ENCODE measurements around the gene GOLGA3.

Gene GOLGA3

GRCh38 chr12:132746613-132747012 lies 82.1 kb downstream of the GOLGA3 start:
- no peak for DNase-seq (ENCODE audit: low spot score)

- no peak for DNase-seq (ENCODE audit: low spot score)
Observed at GRCh38 chr12:132743831-132744230, 84.8 kb downstream of the GOLGA3 start.

GRCh38 chr12:132741620-132742019 lies 87.0 kb downstream of the GOLGA3 start:
- no peak for DNase-seq (ENCODE audit: low spot score)

GRCh38 chr12:132740652-132741051 lies 88.0 kb downstream of the GOLGA3 start:
- DNase-seq (ENCODE audit: low spot score) = no peak

- no peak for DNase-seq (ENCODE audit: low spot score)
Observed at GRCh38 chr12:132740313-132740646, 88.4 kb downstream of the GOLGA3 start.

GRCh38 chr12:132739600-132740312 lies 88.9 kb downstream of the GOLGA3 start:
- no peak for DNase-seq (ENCODE audit: low spot score)

- no peak for DNase-seq (ENCODE audit: low spot score)
Observed at GRCh38 chr12:132736913-132737312, 91.8 kb downstream of the GOLGA3 start.

- no peak for DNase-seq (ENCODE audit: low spot score)
Observed at GRCh38 chr12:132736378-132736777, 92.3 kb downstream of the GOLGA3 start.

GRCh38 chr12:132735496-132735895 lies 93.2 kb downstream of the GOLGA3 start:
- no peak for DNase-seq (ENCODE audit: low spot score)

- no peak for DNase-seq (ENCODE audit: low spot score)
Observed at GRCh38 chr12:132734206-132734605, 94.5 kb downstream of the GOLGA3 start.

GRCh38 chr12:132731574-132731973 lies 97.1 kb downstream of the GOLGA3 start:
- DNase-seq (ENCODE audit: low spot score) = no peak

GRCh38 chr12:132730353-132730752 lies 98.3 kb downstream of the GOLGA3 start:
- DNase-seq (ENCODE audit: low spot score) = no peak

- no peak for DNase-seq (ENCODE audit: low spot score)
Observed at GRCh38 chr12:132729541-132730320, 98.9 kb downstream of the GOLGA3 start.

- no peak for DNase-seq (ENCODE audit: low spot score)
Observed at GRCh38 chr12:132728502-132728901, 100.2 kb downstream of the GOLGA3 start.

GRCh38 chr12:132727091-132727794 lies 101.4 kb downstream of the GOLGA3 start:
- DNase-seq (ENCODE audit: low spot score) = no peak

- DNase-seq (ENCODE audit: low spot score) = no peak
Observed at GRCh38 chr12:132726386-132726785, 102.3 kb downstream of the GOLGA3 start.

- no peak for DNase-seq (ENCODE audit: low spot score)
Observed at GRCh38 chr12:132724506-132725241, 104.0 kb downstream of the GOLGA3 start.

GRCh38 chr12:132723764-132724140 lies 104.9 kb downstream of the GOLGA3 start:
- DNase-seq (ENCODE audit: low spot score) = no peak

- DNase-seq (ENCODE audit: low spot score) = no peak
Observed at GRCh38 chr12:132723015-132723763, 105.5 kb downstream of the GOLGA3 start.

- no peak for DNase-seq (ENCODE audit: low spot score)
Observed at GRCh38 chr12:132720606-132721345, 107.9 kb downstream of the GOLGA3 start.

- DNase-seq (ENCODE audit: low spot score) = no peak
Observed at GRCh38 chr12:132719954-132720324, 108.7 kb downstream of the GOLGA3 start.
